HUES64 (cell line): ENCODE data around the gene PRDX2.

Source experiments
- H3K27ac ChIP-seq: 2 replicates; pipeline ENCODE4 v1.7.0; 2013; ENCODE audit warnings: low read depth, low read length, inconsistent platforms
- H3K27me3 ChIP-seq: 2 replicates; pipeline ENCODE4 v1.6.1; 2013; ENCODE audit warnings: mild to moderate bottlenecking, low read length; ENCODE audit not compliant: insufficient read depth
- H3K36me3 ChIP-seq: 2 replicates; pipeline ENCODE4 v1.6.1; 2013; ENCODE audit warnings: mild to moderate bottlenecking, low read length; ENCODE audit not compliant: insufficient read depth
- H3K4me1 ChIP-seq: 2 replicates; pipeline ENCODE4 v1.6.1; 2013; ENCODE audit warnings: mild to moderate bottlenecking, low read length, moderate library complexity; ENCODE audit not compliant: insufficient read depth
- H3K4me3 ChIP-seq: 2 replicates; pipeline ENCODE4 v1.5.1; 2013; ENCODE audit warnings: mild to moderate bottlenecking, low read length, moderate library complexity
- H3K9ac ChIP-seq: 2 replicates; pipeline ENCODE4 v1.6.1; 2013; ENCODE audit warnings: mild to moderate bottlenecking, low read depth, low read length
- H3K9me3 ChIP-seq: 2 replicates; pipeline ENCODE4 v1.6.1; 2013; ENCODE audit warnings: low read depth, low read length; ENCODE audit not compliant: insufficient read depth
- WGBS: fragments of 150-250, 120-280 bp; methylation state at CpG from one replicate; pipeline ENCODE4 v1.1.7; 2013; ENCODE audit warnings: missing lambda C conversion rate; 5-methylcytosine and 5-hydroxymethylcytosine counted together

Gene PRDX2

GRCh38 chr19:12797141-12797587 lies 4.4 kb downstream of the PRDX2 start:
- H3K9me3 ChIP-seq, result no peaks in the 10 kb centered on the region
- H3K4me3 ChIP-seq, result no peak overlapping the region
- H3K9ac ChIP-seq, result no peak overlapping the region
- WGBS, result 97% methylated on average over 6 of the region's 6 CpGs
- peaks cover 10% of the 10 kb centered on the region for H3K27me3 ChIP-seq
- no peak overlapping the region for H3K27ac ChIP-seq
- peaks cover 26% of the 10 kb centered on the region for H3K36me3 ChIP-seq
- peaks cover 18% of the 10 kb centered on the region for H3K4me1 ChIP-seq

GRCh38 chr19:12796146-12797071 lies 5.2 kb downstream of the PRDX2 start:
- H3K4me3 ChIP-seq, result no peak overlapping the region
- H3K27ac ChIP-seq, result no peak overlapping the region; the same call in 1 of the 2 replicates
- peaks cover 18% of the 10 kb centered on the region for H3K4me1 ChIP-seq
- 18% methylated on average over 17 of the region's 18 CpGs for WGBS
- H3K9me3 ChIP-seq, result no peaks in the 10 kb centered on the region
- H3K9ac ChIP-seq, result no peak overlapping the region
- peaks cover 26% of the 10 kb centered on the region for H3K36me3 ChIP-seq
- peaks cover 16% of the 10 kb centered on the region for H3K27me3 ChIP-seq

- no peaks in the 10 kb centered on the region for H3K9me3 ChIP-seq
- peaks cover 19% of the 10 kb centered on the region for H3K36me3 ChIP-seq
- peaks cover 28% of the 10 kb centered on the region for H3K27me3 ChIP-seq
- no peak overlapping the region for H3K4me3 ChIP-seq
- no peak overlapping the region for H3K27ac ChIP-seq
- no peak overlapping the region for H3K9ac ChIP-seq
- H3K4me1 ChIP-seq, result peaks cover 22% of the 10 kb centered on the region
- WGBS, result 95% methylated on average over 9 of the region's 9 CpGs
Measured at GRCh38 chr19:12794971-12795381, 6.6 kb downstream of the PRDX2 start.

GRCh38 chr19:12794196-12794941 lies 7.2 kb downstream of the PRDX2 start:
- Histone ChIP-seq H3K4me1 (peaks cover 22% of the 10 kb centered on the region), H3K36me3 (peaks cover 13% of the 10 kb centered on the region), H3K4me3 (peak overlapping the region; percentile 73), H3K27me3 (peaks cover 28% of the 10 kb centered on the region), H3K9me3 (no peaks in the 10 kb centered on the region), H3K27ac (peak overlapping the region; percentile 93), H3K9ac (peak overlapping the region; percentile 87)
- 89% methylated on average over 6 of the region's 7 CpGs for WGBS

GRCh38 chr19:12793290-12794195 lies 8.1 kb downstream of the PRDX2 start:
- Histone ChIP-seq H3K9ac (peak overlapping the region; percentile 87), H3K4me3 (peak overlapping the region; percentile 73), H3K9me3 (no peaks in the 10 kb centered on the region), H3K27me3 (peaks cover 28% of the 10 kb centered on the region), H3K27ac (peak overlapping the region; percentile 93), H3K4me1 (peaks cover 30% of the 10 kb centered on the region), H3K36me3 (peaks cover 7% of the 10 kb centered on the region; the same call in 1 of the 2 replicates)
- WGBS, result under 1% methylated on average over 81 of the region's 81 CpGs

- peak overlapping the region; percentile 73 for H3K4me3 ChIP-seq
- 1% methylated on average over 20 of the region's 22 CpGs for WGBS
- peak overlapping the region; percentile 87 for H3K9ac ChIP-seq
- peaks cover 36% of the 10 kb centered on the region for H3K4me1 ChIP-seq
- H3K9me3 ChIP-seq, result no peaks in the 10 kb centered on the region
- H3K36me3 ChIP-seq, result 0 out of 2 replicates have a peak, but pooled peaks cover 7% of the 10 kb centered on the region
- peaks cover 28% of the 10 kb centered on the region for H3K27me3 ChIP-seq
- peak overlapping the region; percentile 33; the same call in 1 of the 2 replicates for H3K27ac ChIP-seq
Measured at GRCh38 chr19:12792853-12793289, 8.7 kb downstream of the PRDX2 start.

- Histone ChIP-seq H3K9ac (peak overlapping the region; percentile 87), H3K9me3 (no peaks in the 10 kb centered on the region), H3K4me3 (peak overlapping the region; percentile 73), H3K27me3 (peaks cover 28% of the 10 kb centered on the region), H3K4me1 (peaks cover 36% of the 10 kb centered on the region), H3K36me3 (0 out of 2 replicates have a peak, but pooled peaks cover 5% of the 10 kb centered on the region), H3K27ac (peak overlapping the region; percentile 33; the same call in 1 of the 2 replicates)
- WGBS, result under 1% methylated on average over 84 of the region's 84 CpGs
Measured at GRCh38 chr19:12792051-12792852, 9.3 kb downstream of the PRDX2 start.

- Histone ChIP-seq H3K9me3 (no peaks in the 10 kb centered on the region), H3K27ac (peak within 1 kb of the TSS; percentile 61; the same call in 1 of the 2 replicates), H3K36me3 (no peaks in the 10 kb centered on the region), H3K4me1 (peaks cover 36% of the 10 kb centered on the region), H3K27me3 (peaks cover 28% of the 10 kb centered on the region), H3K4me3 (peak within 1 kb of the TSS; percentile 73), H3K9ac (peak within 1 kb of the TSS; percentile 87)
- under 1% methylated on average over 73 of the region's 73 CpGs for WGBS
Measured at GRCh38 chr19:12791345-12792050, 10.1 kb downstream of the PRDX2 start, which contains the start of gene JUNB. JUNB (plus strand) TSS chr19:12791486; CDS start chr19:12791772, 286 bp downstream.

GRCh38 chr19:12790628-12791344 lies 10.8 kb downstream of the PRDX2 start:
- peaks cover 32% of the 10 kb centered on the region for H3K4me1 ChIP-seq
- no peaks in the 10 kb centered on the region for H3K36me3 ChIP-seq
- 5% methylated on average over 22 of the region's 22 CpGs for WGBS
- H3K9me3 ChIP-seq, result no peaks in the 10 kb centered on the region
- no peak overlapping the region; the same call in 1 of the 2 replicates for H3K27ac ChIP-seq
- no peak overlapping the region for H3K9ac ChIP-seq
- peak overlapping the region; percentile 73 for H3K4me3 ChIP-seq
- H3K27me3 ChIP-seq, result peaks cover 28% of the 10 kb centered on the region
